Mesothelial cell of epicardium (in vitro differentiated cells): ENCODE measurements around the gene BACH1. TPM values are rescaled to one million over a fixed set of nuclear protein-coding genes. Genes with fewer than 3 reads are reported as not detected.

Source experiments
- DNase-seq, 2 experiments: peaks; one replicate each; pipeline ENCODE4 v3.0.0; 2021; ENCODE audit warnings: low spot score in 2 of 2; ENCODE audit not compliant: unreplicated experiment in 2 of 2
- H3K27ac Mint-ChIP-seq: 2 replicates; pipeline ENCODE4 v1.8.0; 2021; ENCODE audit warnings: mixed read lengths
- H3K27me3 Mint-ChIP-seq: 2 replicates; pipeline ENCODE4 v1.8.0; 2021; ENCODE audit warnings: low read depth, mixed read lengths
- H3K36me3 Mint-ChIP-seq: 2 replicates; pipeline ENCODE4 v1.8.0; 2021; ENCODE audit warnings: mixed read lengths
- H3K4me1 Mint-ChIP-seq: 2 replicates; pipeline ENCODE4 v1.8.0; 2021; ENCODE audit warnings: mixed read lengths
- H3K4me3 Mint-ChIP-seq: 2 replicates; pipeline ENCODE4 v1.8.0; 2021; ENCODE audit warnings: mild to moderate bottlenecking, moderate library complexity, mixed read lengths
- H3K9me3 Mint-ChIP-seq: 2 replicates; pipeline ENCODE4 v1.8.0; 2021; ENCODE audit warnings: mixed read lengths
- CTCF ChIP-seq: fragments of 200-600 bp; sonication (generic); IDR thresholded peaks from one replicate; pipeline ENCODE4 v1.5.0; 2021; ENCODE audit warnings: antibody characterized with exemption; ENCODE audit not compliant: unreplicated experiment
- total RNA-seq: library from RNA; stranded (reverse); gene quantifications from 3 replicates; pipeline ENCODE4 v1.2.1, GENCODE V29; 2021

The BACH1 gene
- total RNA-seq, 1 donor from 2014 or later, result 100 TPM

DNA sequence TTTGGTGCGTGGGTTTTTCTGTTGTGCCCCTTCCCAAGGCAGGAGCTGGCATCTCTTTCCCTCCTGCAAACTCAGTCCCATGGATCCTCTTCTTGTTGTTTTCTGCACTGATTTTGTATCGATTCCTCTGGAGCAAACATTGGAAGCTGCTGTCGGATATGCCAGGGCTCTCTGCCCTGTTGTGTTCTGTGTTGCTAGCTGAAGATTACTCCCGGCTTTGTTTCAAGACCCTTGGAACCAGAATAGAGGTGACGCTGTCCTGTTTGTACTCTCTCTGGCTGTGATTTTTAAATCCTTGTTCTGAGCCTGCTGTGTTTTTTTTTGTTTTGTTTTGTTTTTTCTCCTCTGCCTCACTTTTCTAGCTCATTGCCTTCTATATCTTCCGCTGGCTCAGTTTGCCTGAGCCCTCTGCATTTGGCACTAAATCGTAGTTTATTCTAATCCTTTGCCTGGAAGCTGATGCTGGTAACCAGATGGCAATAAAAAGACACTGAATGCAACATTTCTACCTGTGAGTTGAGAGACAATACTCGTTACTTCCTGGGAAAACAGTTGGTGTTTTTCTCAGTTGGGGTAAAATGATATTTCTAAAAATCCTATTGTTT is 67.0 kb downstream of the BACH1 start:
- Mint-ChIP-seq H3K36me3 (peaks cover 42% of the 10 kb centered on the region), H3K27ac (peak overlapping the region; percentile 53), H3K4me3 (no peak overlapping the region), H3K4me1 (peaks cover 4% of the 10 kb centered on the region), H3K27me3 (no peaks in the 10 kb centered on the region), H3K9me3 (peaks cover 10% of the 10 kb centered on the region)
- no peak for TF ChIP-seq CTCF
- DNase-seq, result no peak

- no peak overlapping the region for H3K4me3 Mint-ChIP-seq
- peaks cover 42% of the 10 kb centered on the region for H3K36me3 Mint-ChIP-seq
- H3K4me1 Mint-ChIP-seq, result peaks cover 2% of the 10 kb centered on the region
- no peak overlapping the region for H3K27ac Mint-ChIP-seq
- no peak for DNase-seq
- TF ChIP-seq CTCF, result no peak
- no peaks in the 10 kb centered on the region for H3K27me3 Mint-ChIP-seq
- peaks cover 10% of the 10 kb centered on the region for H3K9me3 Mint-ChIP-seq
These were observed 67.8 kb downstream of the BACH1 start for GRCh38 chr21:29366532-29366931.

- Mint-ChIP-seq H3K4me3 (no peak overlapping the region), H3K36me3 (peaks cover 48% of the 10 kb centered on the region), H3K27ac (no peak overlapping the region), H3K9me3 (peaks cover 10% of the 10 kb centered on the region), H3K4me1 (no peaks in the 10 kb centered on the region), H3K27me3 (no peaks in the 10 kb centered on the region)
- TF ChIP-seq CTCF, result no peak
- DNase-seq, result no peak
These were observed 68.6 kb downstream of the BACH1 start for GRCh38 chr21:29367335-29367734.

DNA sequence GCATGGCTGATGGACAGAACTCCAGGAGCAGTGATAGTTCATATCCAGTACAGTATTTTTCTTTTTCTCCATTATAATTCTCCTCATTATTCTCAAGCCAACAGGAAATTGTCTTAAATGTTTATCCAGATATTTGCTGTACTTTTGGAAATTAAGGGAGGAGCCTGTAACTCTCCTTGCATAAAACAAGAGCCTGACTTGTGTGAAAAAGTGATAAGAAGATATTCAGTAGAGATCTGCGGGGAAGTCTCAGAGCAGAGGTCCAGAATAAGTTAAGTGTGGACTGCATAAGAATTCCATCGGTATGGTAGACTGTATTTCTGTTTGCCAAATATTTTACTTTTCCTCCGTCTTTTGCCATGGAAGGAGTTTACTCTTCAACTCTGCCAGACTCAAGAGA is 70.2 kb downstream of the BACH1 start:
- no peak for DNase-seq
- Mint-ChIP-seq H3K36me3 (peaks cover 52% of the 10 kb centered on the region), H3K4me3 (no peak overlapping the region), H3K27me3 (no peaks in the 10 kb centered on the region), H3K9me3 (peaks cover 13% of the 10 kb centered on the region), H3K27ac (no peak overlapping the region), H3K4me1 (no peaks in the 10 kb centered on the region)
- no peak for TF ChIP-seq CTCF

- Mint-ChIP-seq H3K27me3 (no peaks in the 10 kb centered on the region), H3K9me3 (peaks cover 19% of the 10 kb centered on the region), H3K36me3 (peaks cover 64% of the 10 kb centered on the region), H3K4me1 (no peaks in the 10 kb centered on the region), H3K27ac (no peak overlapping the region), H3K4me3 (no peak overlapping the region)
- TF ChIP-seq CTCF, result no peak
- no peak for DNase-seq
These were observed 72.7 kb downstream of the BACH1 start for GRCh38 chr21:29371464-29371863.
